HG03460 (cell line): ENCODE measurements around the gene ZMIZ1.

Experiments used
- ATAC-seq: cut with Tn5 transposase; IDR thresholded peaks from one replicate; pipeline ENCODE4 v1.9.1; 2021; ENCODE audit not compliant: unreplicated experiment

ZMIZ1 gene

DNA sequence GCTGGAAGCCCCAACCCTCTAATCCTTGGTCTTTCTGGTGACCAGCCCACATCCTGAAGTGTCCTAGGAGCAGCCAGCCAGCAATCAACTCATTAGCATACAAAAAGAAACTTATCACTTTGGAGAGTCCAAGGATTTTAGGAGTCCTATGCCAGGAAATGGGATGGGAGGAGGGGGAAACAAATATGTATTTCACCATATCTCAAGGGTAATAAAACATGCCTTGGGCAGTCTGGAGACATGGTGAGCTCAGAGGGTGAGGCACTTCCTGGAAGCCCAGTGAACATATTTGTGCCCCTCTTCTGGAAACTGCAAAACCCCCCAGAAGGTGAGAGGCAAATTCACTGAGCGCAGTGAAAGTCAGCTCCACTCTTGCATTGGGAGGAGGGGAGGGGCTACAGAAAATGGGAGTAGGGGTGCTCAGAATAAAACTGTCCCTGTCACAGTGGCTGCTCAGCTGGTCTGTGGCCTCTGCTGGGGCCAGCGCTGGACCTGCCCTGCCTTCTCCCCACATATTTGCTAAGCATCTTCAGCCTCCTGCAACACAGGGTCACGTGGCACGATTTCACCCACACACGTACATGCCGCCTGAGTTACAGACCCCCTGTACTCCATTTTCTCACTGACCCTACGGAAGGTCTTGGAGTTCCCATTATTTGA is 17.7 kb upstream of the ZMIZ1 start:
- ATAC-seq: no peak

- ATAC-seq: no peak
These were observed 17.0 kb upstream of the ZMIZ1 start for GRCh38 chr10:79051766-79052165.

DNA sequence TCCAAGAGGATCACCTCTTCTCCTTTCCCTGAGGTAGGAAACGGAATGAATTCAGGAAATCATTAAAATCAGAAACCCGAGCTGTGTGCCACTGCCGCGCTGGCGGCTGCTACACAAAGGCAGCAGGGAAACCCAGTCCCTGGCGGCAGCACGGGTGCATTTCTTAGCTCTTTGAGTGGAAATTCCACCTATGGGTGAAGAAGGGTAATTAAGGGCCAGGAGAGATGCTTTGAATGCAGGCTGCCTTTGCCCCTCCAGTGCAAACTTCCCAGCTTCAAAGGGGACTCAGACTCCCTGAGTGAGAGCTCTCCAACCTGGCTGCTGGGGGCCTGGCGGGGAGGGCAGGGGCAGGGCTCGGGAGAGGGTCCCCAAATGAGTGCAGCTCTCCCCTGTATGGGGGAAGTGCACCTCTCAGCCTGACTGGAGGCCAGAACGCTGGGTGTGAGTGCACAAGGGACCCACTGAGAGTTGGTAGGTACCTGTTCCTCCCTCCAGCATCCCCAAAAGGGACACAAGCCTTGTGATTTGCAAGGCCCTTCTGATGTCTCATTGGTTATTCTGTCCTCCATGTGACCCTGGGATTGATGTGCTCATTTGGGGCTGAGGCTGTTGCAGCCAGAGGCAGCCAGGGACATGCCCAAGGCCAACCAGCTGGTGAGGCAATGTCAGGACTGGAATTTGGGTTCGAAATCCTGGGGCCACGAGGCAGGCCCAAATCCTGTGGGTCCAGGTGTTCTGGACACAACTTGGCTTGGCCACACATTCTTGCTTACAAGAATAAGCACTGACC is 16.3 kb upstream of the ZMIZ1 start:
- no peak for ATAC-seq

- no peak for ATAC-seq
These were observed 15.7 kb upstream of the ZMIZ1 start for GRCh38 chr10:79053081-79053434.

DNA sequence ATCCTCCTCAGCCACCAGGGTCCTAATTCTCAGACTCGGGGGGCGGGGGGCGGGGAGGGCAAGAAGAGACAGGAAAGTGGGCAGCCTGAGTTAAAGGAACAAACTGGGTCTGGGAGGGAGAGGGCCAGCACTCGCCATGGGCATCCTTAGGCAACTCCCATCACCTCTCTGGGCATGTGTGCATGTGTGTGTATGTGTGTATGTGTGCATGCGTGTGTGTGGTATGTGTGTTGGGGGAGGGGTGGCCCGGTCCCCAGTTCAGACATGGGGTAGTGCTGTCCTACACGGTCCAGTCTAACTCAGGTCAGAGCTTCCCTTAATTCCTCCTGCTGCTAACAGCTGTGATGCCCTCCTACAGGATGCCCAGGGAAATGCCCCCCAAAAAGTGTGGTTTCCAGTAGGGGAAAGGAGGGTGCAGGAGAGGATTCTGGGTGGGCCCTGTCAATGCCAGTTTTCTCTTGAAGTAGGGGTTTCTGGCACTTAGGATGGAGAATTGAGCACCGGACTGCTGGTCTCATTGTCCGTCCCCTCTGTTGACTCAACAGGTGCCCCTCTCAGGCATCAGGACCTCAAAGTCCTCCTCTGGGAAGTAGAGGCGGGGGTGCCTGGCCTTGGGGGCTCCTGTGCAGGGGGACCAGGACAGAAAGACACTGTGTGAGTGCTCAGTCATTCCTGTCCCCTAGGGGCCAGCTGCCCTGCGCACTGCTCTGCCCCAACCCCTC is 15.1 kb upstream of the ZMIZ1 start:
- no peak for ATAC-seq

- no peak for ATAC-seq
These were observed 14.3 kb upstream of the ZMIZ1 start for GRCh38 chr10:79054203-79055099.

DNA sequence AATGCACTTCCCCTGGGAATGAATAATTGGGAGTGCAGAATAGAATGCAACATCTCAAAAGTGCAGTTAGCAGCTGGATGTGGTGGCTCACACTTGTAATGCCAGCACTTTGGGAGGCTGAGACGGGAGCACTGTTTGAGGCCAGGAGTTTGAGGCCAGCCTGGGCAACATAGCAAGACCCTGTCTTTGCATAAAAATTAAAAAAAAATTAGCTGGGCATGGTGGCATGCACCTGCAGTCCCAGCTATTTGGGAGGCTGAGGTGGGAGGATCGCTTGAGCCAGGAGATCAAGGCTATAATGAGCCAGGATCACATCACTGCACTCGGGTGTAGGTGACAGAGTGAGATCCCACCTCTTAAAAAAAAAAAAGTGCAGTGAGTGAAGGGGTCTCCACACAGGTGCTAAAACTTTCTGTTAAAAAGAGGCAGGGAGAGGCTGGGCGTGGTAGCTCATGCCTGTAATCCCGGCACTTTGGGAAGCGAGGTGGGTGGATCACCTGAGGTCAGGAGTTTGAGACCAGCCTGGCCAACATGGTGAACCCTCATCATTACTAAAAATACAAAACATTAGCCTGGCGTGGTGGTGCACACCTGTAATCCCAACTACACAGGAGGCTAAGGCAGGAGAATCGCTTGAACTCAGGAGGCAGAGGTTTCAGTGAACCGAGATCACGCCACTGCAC is 13.5 kb upstream of the ZMIZ1 start:
- no peak for ATAC-seq

DNA sequence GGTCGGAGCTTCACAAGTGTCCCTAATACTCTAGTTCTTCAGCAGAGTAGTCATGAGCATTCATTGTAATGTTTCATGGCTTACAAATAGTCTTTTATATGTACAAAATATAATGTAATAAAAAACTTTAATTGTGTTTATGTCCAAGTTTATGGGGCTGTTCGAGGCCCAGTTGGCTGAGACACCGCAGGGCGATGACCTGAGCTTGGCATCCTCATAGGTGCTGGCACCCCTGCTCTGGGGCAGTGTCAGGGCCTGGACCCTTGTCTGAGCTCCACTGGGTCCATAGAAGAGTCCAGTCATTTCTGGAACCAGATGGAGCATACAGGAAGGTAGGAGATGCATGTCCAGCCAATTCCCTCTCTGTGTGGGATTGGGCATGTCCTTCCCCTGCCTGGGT is 12.9 kb upstream of the ZMIZ1 start:
- no peak for ATAC-seq

DNA sequence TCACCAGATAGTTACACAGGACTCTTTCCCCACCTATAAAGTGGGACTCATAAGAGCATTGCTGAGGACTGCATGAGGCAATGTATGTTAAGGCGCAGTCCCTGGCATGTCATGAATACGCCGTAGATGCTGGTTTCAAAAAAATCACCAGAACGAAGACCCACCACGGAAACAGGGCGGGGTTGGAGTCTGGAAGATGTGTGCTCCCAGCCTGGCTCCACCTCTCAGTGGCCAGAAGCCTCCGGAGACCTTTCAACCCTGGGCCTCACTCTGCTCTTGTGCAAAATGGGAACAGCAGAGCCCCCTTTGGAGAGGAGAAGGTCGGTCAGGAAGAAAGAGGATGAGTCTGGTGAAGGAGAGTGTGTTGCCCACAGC is 12.4 kb upstream of the ZMIZ1 start:
- no peak for ATAC-seq

- no peak for ATAC-seq
These were observed 11.9 kb upstream of the ZMIZ1 start for GRCh38 chr10:79056736-79057391.

DNA sequence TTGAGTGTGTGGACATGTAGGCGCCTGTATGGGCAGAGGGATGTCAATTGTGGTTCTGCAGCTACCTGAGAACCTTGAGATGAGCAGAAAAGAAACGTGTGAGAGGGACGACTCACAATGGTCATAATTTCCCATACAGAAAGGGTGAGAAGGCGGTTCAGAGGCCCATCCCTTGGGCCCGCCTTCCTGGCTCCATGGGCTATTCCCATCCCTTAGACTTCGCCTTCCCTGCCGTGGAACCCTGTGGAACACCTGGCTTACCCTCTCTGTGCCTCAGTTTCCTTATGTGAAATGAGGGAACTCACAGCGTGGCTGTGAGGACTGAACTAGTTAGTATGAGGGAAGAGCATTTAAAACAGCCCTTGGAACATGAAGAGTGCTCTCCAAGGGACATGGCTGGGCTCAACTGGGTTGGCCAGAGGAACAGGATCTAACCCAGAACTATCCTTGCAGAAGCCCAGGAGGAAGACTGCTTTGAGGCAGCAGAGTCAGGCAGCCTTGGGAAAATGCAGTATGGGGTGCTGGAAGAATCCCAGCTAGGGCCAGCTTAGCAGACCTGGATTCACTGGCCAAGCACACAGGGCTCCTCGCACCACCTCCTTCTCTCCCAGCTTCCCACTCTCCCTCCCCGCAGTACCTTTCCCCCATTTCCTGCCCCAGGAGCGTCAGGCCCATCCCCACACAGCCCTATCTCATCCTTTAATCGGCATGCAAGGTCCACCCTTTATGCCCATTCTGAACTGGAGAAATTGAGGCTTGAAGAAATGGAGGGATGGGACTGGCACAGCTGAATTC is 11.1 kb upstream of the ZMIZ1 start:
- ATAC-seq: no peak

- no peak for ATAC-seq
These were observed 9.6 kb upstream of the ZMIZ1 start for GRCh38 chr10:79058899-79059841.

DNA sequence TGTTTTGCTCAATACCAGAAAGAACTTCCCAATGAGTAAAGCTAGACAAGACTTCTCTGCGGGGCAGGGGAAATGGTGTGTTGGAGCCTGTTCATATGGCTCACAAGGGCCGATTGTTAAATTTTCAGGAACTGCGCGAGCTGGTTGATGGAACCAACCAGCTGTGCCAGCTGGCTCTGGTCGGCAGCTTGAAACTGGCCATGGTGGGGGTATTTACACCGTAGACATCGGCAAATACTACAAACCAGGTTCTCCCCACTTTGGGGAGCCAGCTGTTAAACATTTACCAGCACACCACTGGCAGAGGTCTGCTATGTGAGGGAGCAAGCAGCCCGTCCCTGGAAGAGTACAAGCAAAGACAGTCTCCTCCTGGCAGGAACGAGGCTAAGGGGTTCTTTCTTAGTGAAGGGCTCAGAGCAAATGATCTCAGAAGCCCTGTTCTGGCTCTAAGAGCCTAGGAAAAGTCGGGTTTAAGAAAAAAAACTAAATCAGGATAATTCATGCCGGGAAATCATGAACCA is 8.8 kb upstream of the ZMIZ1 start:
- no peak for ATAC-seq

- ATAC-seq: no peak
These were observed 8.0 kb upstream of the ZMIZ1 start for GRCh38 chr10:79060641-79061255.

- no peak for ATAC-seq
These were observed 7.1 kb upstream of the ZMIZ1 start for GRCh38 chr10:79061441-79062315.

GRCh38 chr10:79063071-79063491 is 5.7 kb upstream of the ZMIZ1 start:
- ATAC-seq: no peak
